ENCODE results near the gene SPAG16.

Gene SPAG16

GRCh38 chr2:214386720-214387119 is 1102.5 kb downstream of the SPAG16 start:
- TF ChIP-seq CTCF (IDR thresholded peaks at IDR 0.05; ENCODE audit: low read depth, low read length), result no peak
- in situ Hi-C loops (cut with HindIII; ENCODE audit: low sequenced_read_pairs), result no loop called here
- no peak overlapping the region for H3K4me3 ChIP-seq (ENCODE audit: low read depth, low read length)
- no peak for DNase-seq (ENCODE audit: low read depth, low spot score)

- H3K4me3 ChIP-seq (ENCODE audit: low read depth, low read length), result no peak overlapping the region
- DNase-seq (ENCODE audit: low read depth, low spot score), result no peak
- in situ Hi-C loops (cut with HindIII; ENCODE audit: low sequenced_read_pairs), result no loop called here
- TF ChIP-seq CTCF (IDR thresholded peaks at IDR 0.05; ENCODE audit: low read depth, low read length), result no peak
Observed at GRCh38 chr2:214389334-214389733, 1105.1 kb downstream of the SPAG16 start.

GRCh38 chr2:214393796-214394195 is 1109.5 kb downstream of the SPAG16 start:
- in situ Hi-C loops (cut with HindIII; ENCODE audit: low sequenced_read_pairs), result no loop called here
- no peak for TF ChIP-seq CTCF (IDR thresholded peaks at IDR 0.05; ENCODE audit: low read depth, low read length)
- no peak overlapping the region for H3K4me3 ChIP-seq (ENCODE audit: low read depth, low read length)
- DNase-seq (ENCODE audit: low read depth, low spot score), result no peak

GRCh38 chr2:214395040-214395439 is 1110.8 kb downstream of the SPAG16 start:
- no peak overlapping the region for H3K4me3 ChIP-seq (ENCODE audit: low read depth, low read length)
- TF ChIP-seq CTCF (IDR thresholded peaks at IDR 0.05; ENCODE audit: low read depth, low read length), result no peak
- DNase-seq (ENCODE audit: low read depth, low spot score), result no peak
- in situ Hi-C loops (cut with HindIII; ENCODE audit: low sequenced_read_pairs), result no loop called here

- TF ChIP-seq CTCF (IDR thresholded peaks at IDR 0.05; ENCODE audit: low read depth, low read length), result no peak
- no peak for DNase-seq (ENCODE audit: low read depth, low spot score)
- no peak overlapping the region for H3K4me3 ChIP-seq (ENCODE audit: low read depth, low read length)
- in situ Hi-C loops (cut with HindIII; ENCODE audit: low sequenced_read_pairs), result no loop called here
Observed at GRCh38 chr2:214401580-214401979, 1117.3 kb downstream of the SPAG16 start.

GRCh38 chr2:214410128-214410775 is 1126.0 kb downstream of the SPAG16 start:
- DNase-seq (ENCODE audit: low read depth, low spot score), result no peak
- TF ChIP-seq CTCF (IDR thresholded peaks at IDR 0.05; ENCODE audit: low read depth, low read length), result no peak
- in situ Hi-C loops (cut with HindIII; ENCODE audit: low sequenced_read_pairs), result no loop called here

More at GRCh38 chr2:214410128-214410775, 1126.0 kb downstream of the SPAG16 start:
- no peak overlapping the region for H3K4me3 ChIP-seq (ENCODE audit: low read depth, low read length)
